ENCODE results near the gene HOXA13.

DNA sequence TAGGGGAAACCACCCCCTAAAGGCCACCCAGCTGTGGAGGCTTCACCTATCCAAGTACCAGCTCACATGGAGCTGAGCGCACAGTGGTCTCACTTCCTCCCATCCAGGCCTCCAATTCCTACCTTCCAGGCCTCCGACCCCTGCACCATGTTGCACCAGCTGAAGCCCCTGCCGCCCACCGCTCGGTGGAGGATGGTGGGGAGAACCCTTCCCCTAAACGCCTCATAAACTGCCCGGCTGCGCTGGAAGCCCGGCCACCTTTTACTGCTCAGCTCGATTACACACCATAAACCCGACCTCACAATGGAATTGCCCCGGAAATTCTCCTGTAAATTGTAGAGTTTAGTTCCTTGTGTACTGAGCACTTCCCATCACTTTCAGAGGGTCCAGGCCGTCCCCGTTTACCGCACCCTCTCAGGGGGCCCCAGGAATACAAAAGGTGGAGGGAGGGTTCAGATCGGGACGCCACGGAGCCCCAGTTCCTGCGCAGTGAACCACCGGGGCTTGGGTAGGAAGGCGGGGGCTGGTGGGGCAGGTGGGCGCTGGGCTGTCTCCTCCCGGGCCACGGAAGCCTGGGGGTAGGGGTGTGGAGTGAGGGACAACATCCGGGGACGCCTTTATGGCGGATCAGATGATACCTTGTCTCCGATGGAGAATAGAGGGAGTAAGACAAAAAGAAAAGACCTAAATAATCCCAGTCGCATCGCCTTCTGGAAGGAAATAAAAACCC lies 42.0 kb downstream of the HOXA13 start:
- TF ChIP-seq, protein P1, sequence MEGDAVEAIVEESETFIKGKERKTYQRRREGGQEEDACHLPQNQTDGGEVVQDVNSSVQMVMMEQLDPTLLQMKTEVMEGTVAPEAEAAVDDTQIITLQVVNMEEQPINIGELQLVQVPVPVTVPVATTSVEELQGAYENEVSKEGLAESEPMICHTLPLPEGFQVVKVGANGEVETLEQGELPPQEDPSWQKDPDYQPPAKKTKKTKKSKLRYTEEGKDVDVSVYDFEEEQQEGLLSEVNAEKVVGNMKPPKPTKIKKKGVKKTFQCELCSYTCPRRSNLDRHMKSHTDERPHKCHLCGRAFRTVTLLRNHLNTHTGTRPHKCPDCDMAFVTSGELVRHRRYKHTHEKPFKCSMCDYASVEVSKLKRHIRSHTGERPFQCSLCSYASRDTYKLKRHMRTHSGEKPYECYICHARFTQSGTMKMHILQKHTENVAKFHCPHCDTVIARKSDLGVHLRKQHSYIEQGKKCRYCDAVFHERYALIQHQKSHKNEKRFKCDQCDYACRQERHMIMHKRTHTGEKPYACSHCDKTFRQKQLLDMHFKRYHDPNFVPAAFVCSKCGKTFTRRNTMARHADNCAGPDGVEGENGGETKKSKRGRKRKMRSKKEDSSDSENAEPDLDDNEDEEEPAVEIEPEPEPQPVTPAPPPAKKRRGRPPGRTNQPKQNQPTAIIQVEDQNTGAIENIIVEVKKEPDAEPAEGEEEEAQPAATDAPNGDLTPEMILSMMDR (IDR thresholded peaks at IDR 0.05) = no peak
- TF ChIP-seq POLR2A (IDR thresholded peaks at IDR 0.05) (no peak), POLR2AphosphoS5 (IDR thresholded peaks at IDR 0.05) (no peak)

Data from breast epithelium (tissue), 3 donors.